Liver (tissue), 3 donors: ENCODE results near the gene RIMBP2.

Experiments used
- HNF4A ChIP-seq, 2 donors: conservative IDR thresholded peaks; 2 replicates each; pipeline ENCODE4 v1.6.1; 2016; ENCODE audit warnings: antibody characterized with exemption in 2 of 2, mild to moderate bottlenecking in 2 of 2
- JUND ChIP-seq, 2 donors: IDR thresholded peaks; 2 replicates each; pipeline ENCODE4 v1.6.1; 2016; ENCODE audit warnings: antibody characterized with exemption in 2 of 2
- MAX ChIP-seq: IDR thresholded peaks from 2 replicates; pipeline ENCODE4 v1.6.1; 2016; ENCODE audit warnings: antibody characterized with exemption
- RAD21 ChIP-seq, 2 donors: IDR thresholded peaks; 2 replicates each; pipeline ENCODE4 v1.6.1; 2016; ENCODE audit warnings: antibody characterized with exemption in 2 of 2, mild to moderate bottlenecking in 2 of 2
- REST ChIP-seq: IDR thresholded peaks from 2 replicates; pipeline ENCODE4 v1.6.1; 2016; ENCODE audit warnings: antibody characterized with exemption, mild to moderate bottlenecking
- SP1 ChIP-seq: IDR thresholded peaks from 2 replicates; pipeline ENCODE4 v1.6.1; 2018; ENCODE audit warnings: antibody characterized with exemption, mild to moderate bottlenecking
- TAF1 ChIP-seq: conservative IDR thresholded peaks from 2 replicates; pipeline ENCODE4 v1.6.1; 2016; ENCODE audit warnings: antibody characterized with exemption, mild to moderate bottlenecking
- YY1 ChIP-seq: IDR thresholded peaks from 2 replicates; pipeline ENCODE4 v1.6.1; 2016; ENCODE audit warnings: antibody characterized with exemption, mild to moderate bottlenecking
- TF ChIP-seq, protein P1 (sequence below): fragments of 150-350 bp; IDR thresholded peaks from 2 replicates; pipeline ENCODE4 v1.5.1; 2017; ENCODE audit warnings: improper control_type of control experiment, low read depth, low read length; ENCODE audit not compliant: missing input control
- TF ChIP-seq, protein P2 (sequence below): IDR thresholded peaks from 2 replicates; pipeline ENCODE4 v1.6.1; 2016; ENCODE audit warnings: antibody characterized with exemption
- TF ChIP-seq, protein P3 (sequence below): IDR thresholded peaks from 2 replicates; pipeline ENCODE4 v1.6.1; 2016; ENCODE audit warnings: antibody characterized with exemption
- donor health status: healthy.
- donor health status: healthy.

- TF ChIP-seq, protein P1, sequence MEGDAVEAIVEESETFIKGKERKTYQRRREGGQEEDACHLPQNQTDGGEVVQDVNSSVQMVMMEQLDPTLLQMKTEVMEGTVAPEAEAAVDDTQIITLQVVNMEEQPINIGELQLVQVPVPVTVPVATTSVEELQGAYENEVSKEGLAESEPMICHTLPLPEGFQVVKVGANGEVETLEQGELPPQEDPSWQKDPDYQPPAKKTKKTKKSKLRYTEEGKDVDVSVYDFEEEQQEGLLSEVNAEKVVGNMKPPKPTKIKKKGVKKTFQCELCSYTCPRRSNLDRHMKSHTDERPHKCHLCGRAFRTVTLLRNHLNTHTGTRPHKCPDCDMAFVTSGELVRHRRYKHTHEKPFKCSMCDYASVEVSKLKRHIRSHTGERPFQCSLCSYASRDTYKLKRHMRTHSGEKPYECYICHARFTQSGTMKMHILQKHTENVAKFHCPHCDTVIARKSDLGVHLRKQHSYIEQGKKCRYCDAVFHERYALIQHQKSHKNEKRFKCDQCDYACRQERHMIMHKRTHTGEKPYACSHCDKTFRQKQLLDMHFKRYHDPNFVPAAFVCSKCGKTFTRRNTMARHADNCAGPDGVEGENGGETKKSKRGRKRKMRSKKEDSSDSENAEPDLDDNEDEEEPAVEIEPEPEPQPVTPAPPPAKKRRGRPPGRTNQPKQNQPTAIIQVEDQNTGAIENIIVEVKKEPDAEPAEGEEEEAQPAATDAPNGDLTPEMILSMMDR: no peak
- TF ChIP-seq, protein P2, sequence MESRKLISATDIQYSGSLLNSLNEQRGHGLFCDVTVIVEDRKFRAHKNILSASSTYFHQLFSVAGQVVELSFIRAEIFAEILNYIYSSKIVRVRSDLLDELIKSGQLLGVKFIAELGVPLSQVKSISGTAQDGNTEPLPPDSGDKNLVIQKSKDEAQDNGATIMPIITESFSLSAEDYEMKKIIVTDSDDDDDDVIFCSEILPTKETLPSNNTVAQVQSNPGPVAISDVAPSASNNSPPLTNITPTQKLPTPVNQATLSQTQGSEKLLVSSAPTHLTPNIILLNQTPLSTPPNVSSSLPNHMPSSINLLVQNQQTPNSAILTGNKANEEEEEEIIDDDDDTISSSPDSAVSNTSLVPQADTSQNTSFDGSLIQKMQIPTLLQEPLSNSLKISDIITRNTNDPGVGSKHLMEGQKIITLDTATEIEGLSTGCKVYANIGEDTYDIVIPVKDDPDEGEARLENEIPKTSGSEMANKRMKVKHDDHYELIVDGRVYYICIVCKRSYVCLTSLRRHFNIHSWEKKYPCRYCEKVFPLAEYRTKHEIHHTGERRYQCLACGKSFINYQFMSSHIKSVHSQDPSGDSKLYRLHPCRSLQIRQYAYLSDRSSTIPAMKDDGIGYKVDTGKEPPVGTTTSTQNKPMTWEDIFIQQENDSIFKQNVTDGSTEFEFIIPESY: no peak
- no peak for TF ChIP-seq TAF1
- TF ChIP-seq MAX: no peak
- TF ChIP-seq SP1: no peak
- TF ChIP-seq, protein P3, sequence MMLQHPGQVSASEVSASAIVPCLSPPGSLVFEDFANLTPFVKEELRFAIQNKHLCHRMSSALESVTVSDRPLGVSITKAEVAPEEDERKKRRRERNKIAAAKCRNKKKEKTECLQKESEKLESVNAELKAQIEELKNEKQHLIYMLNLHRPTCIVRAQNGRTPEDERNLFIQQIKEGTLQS: no peak
- no peak for TF ChIP-seq JUND (IDR thresholded peaks at IDR 0.05)
- TF ChIP-seq HNF4A (conservative IDR thresholded peaks at IDR 0.05): no peak
- TF ChIP-seq RAD21 (IDR thresholded peaks at IDR 0.05): no peak
- TF ChIP-seq YY1: no peak
- TF ChIP-seq REST: no peak
Measured at GRCh38 chr12:130476451-130477135, 239.5 kb downstream of the RIMBP2 start.
